GM12878 (cell line): ENCODE data around the gene COX5A. TPM values are rescaled to one million over a fixed set of nuclear protein-coding genes. Genes with fewer than 3 reads are reported as not detected.

Source experiments
- ATAC-seq: fragments of 200-7000 bp; cut with Tn5 transposase; 3 replicates; pipeline ENCODE4 v1.9.1; 2020; ENCODE audit warnings: mild to moderate bottlenecking, moderate library complexity
- BruUV-seq: library from RNA; stranded (reverse); fragments of 400-500 nt; replicated peaks from 2 replicates; lab custom pipeline; 2021; lab: Mats Ljungman, UMichigan
- CTCF ChIA-PET: fragments of 300-600 bp; sonication (Branson Sonifier 250); formaldehyde crosslinking; extraction: SDS; loops from one replicate; lab custom pipeline; 2021; ENCODE audit warnings: inconsistent platforms; lab: Yijun Ruan, JAX
- POLR2A ChIA-PET: fragments of 350-600 bp; formaldehyde crosslinking; extraction: SDS; loops from one replicate; lab custom pipeline; 2021; ENCODE audit warnings: inconsistent platforms; lab: Charles Lee
- RAD21 ChIA-PET: fragments of 300-600 bp; sonication (Branson Sonifier 250); formaldehyde crosslinking; loops from one replicate; lab custom pipeline; 2023; ENCODE audit warnings: antibody characterized with exemption; ENCODE audit not compliant: unreplicated experiment; lab: Charles Lee
- SMC1A ChIA-PET: fragments of 300-600 bp; sonication (Branson Sonifier 250); formaldehyde crosslinking; loops from one replicate; lab custom pipeline; 2023; ENCODE audit not compliant: unreplicated experiment, uncharacterized antibody; lab: Charles Lee
- DNase-seq: peaks from one replicate; pipeline ENCODE4 v3.0.0-alpha.2; 2011; ENCODE audit warnings: low read depth, low spot score
- FAIRE-seq: peaks from 3 replicates; lab custom pipeline; 2011; peaks lifted over from hg19 to GRCh38; lab: Jason Lieb, UNC
- H2AFZ ChIP-seq: 2 replicates; pipeline ENCODE4 v1.6.0; 2011; ENCODE audit warnings: low read depth, low read length, control low read depth; ENCODE audit not compliant: control insufficient read depth
- H3K27ac ChIP-seq: 2 replicates; pipeline ENCODE4 v1.5.1; 2011; ENCODE audit warnings: control low read depth; ENCODE audit not compliant: control insufficient read depth, insufficient read depth
- H3K27me3 ChIP-seq, 2 experiments: replicated peaks in 1 of 2; 2 replicates each; pipeline versions ENCODE4 v1.6.0 to v1.6.1; 2011; ENCODE audit warnings: low read length in 1 of 2; ENCODE audit not compliant: control insufficient read depth in 2 of 2, insufficient read depth in 2 of 2
- H3K36me3 ChIP-seq, 2 experiments: 2 replicates each; pipeline ENCODE4 v1.5.1; 2011; ENCODE audit warnings: low read length in 1 of 2; ENCODE audit not compliant: control insufficient read depth in 2 of 2, insufficient read depth in 2 of 2
- H3K4me1 ChIP-seq: 2 replicates; pipeline ENCODE4 v1.6.1; 2011; ENCODE audit warnings: mild to moderate bottlenecking, low read length, moderate library complexity, mixed read lengths; ENCODE audit not compliant: control insufficient read depth, insufficient read depth
- H3K4me2 ChIP-seq: 2 replicates; pipeline ENCODE4 v1.6.0; 2011; ENCODE audit warnings: control low read depth; ENCODE audit not compliant: control insufficient read depth, insufficient read depth
- H3K4me3 ChIP-seq: fragments of 200-600 bp; sonication (generic); 2 replicates; pipeline ENCODE4 v1.5.1; 2016
- H3K79me2 ChIP-seq: 2 replicates; pipeline ENCODE4 v1.6.0; 2011; ENCODE audit warnings: low read length; ENCODE audit not compliant: control insufficient read depth, insufficient read depth
- H3K9ac ChIP-seq: 2 replicates; pipeline ENCODE4 v1.8.0; 2011; ENCODE audit warnings: low read length, control low read depth, mixed read lengths; ENCODE audit not compliant: control insufficient read depth, insufficient read depth
- H3K9me3 ChIP-seq: replicated peaks from 3 replicates; pipeline ENCODE4 v1.5.1; 2011; ENCODE audit warnings: mild to moderate bottlenecking, low read length; ENCODE audit not compliant: control insufficient read depth, insufficient read depth
- H4K20me1 ChIP-seq: 2 replicates; pipeline ENCODE4 v1.6.0; 2011; ENCODE audit not compliant: control insufficient read depth, insufficient read depth
- EED ChIP-seq: sonication (generic); IDR thresholded peaks from 2 replicates; pipeline ENCODE4 v1.6.1; 2016; ENCODE audit warnings: antibody characterized with exemption, low read depth
- EP300 ChIP-seq, 2 experiments: fragments of 150-350 bp in 1 of 2; IDR thresholded peaks; 2 replicates each; pipeline ENCODE4 v1.6.1; 2011 to 2012; ENCODE audit warnings: low read depth in 2 of 2, low read length in 2 of 2, borderline replicate concordance in 1 of 2, improper control_type of control experiment in 1 of 2, inconsistent platforms in 1 of 2; ENCODE audit not compliant: control insufficient read depth in 1 of 2
- GATAD2B ChIP-seq: fragments of 450-650 bp; conservative IDR thresholded peaks from 2 replicates; pipeline ENCODE4 v1.6.1; 2017; ENCODE audit warnings: low read depth, mild to moderate bottlenecking, moderate library complexity
- JUNB ChIP-seq: IDR thresholded peaks from 2 replicates; pipeline ENCODE4 v1.6.1; 2016; ENCODE audit warnings: antibody characterized with exemption, mild to moderate bottlenecking
- NFIC ChIP-seq: IDR thresholded peaks from 2 replicates; pipeline ENCODE4 v1.6.1; 2012; ENCODE audit warnings: low read depth, mild to moderate bottlenecking, inconsistent platforms, low read length, moderate library complexity
- NR2C1 ChIP-seq: fragments of 450-650 bp; IDR thresholded peaks from 2 replicates; pipeline ENCODE4 v1.6.1; 2017; ENCODE audit warnings: antibody characterized with exemption, mild to moderate bottlenecking, moderate library complexity
- PML ChIP-seq: IDR thresholded peaks from 2 replicates; pipeline ENCODE4 v1.6.1; 2012; ENCODE audit warnings: low read length, inconsistent platforms
- RFX5 ChIP-seq: IDR thresholded peaks from 2 replicates; pipeline ENCODE4 v1.6.1; 2011; ENCODE audit warnings: low read depth, low read length, improper control_type of control experiment
- SMC3 ChIP-seq: IDR thresholded peaks from 2 replicates; pipeline ENCODE4 v1.6.1; 2011; ENCODE audit warnings: low read length, improper control_type of control experiment, borderline replicate concordance
- SUPT20H ChIP-seq: IDR thresholded peaks from 2 replicates; pipeline ENCODE4 v1.6.1; 2011; ENCODE audit warnings: low read depth, mild to moderate bottlenecking, low read length, moderate library complexity, borderline replicate concordance; ENCODE audit not compliant: control insufficient read depth
- ZNF384 ChIP-seq: IDR thresholded peaks from 2 replicates; pipeline ENCODE4 v1.6.1; 2012; ENCODE audit warnings: low read depth, mild to moderate bottlenecking, low read length, improper control_type of control experiment, borderline replicate concordance
- WGBS: methylation state at CpG from one replicate; pipeline ENCODE4 v1.1.6; 2016; ENCODE audit warnings: low lambda C conversion rate; ENCODE audit not compliant: insufficient replicate concordance, insufficient coverage; ENCODE audit errors: missing lambda C conversion rate; 5-methylcytosine and 5-hydroxymethylcytosine counted together
- in situ Hi-C: fragments of 300-500 bp; cut with MboI; formaldehyde crosslinking; loops from 9 replicates; pipeline ENCODE4 v1.14.3; 2018; ENCODE audit warnings: mixed read lengths
- intact Hi-C: fragments of 100-400 bp; cut with micrococcal nuclease; formaldehyde crosslinking; loops from one replicate; pipeline ENCODE4 v1.14.2; 2022; ENCODE audit not compliant: unreplicated experiment
- polyA plus RNA-seq, 11 experiments: library from polyadenylated mRNA; depleted of rRNA in 4 of 11; unstranded in 6 of 11; stranded (reverse) in 5 of 11; fragments of >200 nt; fragmentation: Nextera tagmentation in 4 of 11; fragmentation: Illumina TruSeq in 1 of 11; extraction: Ambion mirVana in 4 of 11; extraction: Trizol in 1 of 11; gene quantifications; 1 replicate in 1 of 11; 2 replicates in 10 of 11; pipeline versions ENCODE4 v1.2.1 to v1.2.3, GENCODE V29; 2011 to 2016; ENCODE audit warnings: inconsistent platforms in 2 of 11, missing spikeins in 2 of 11, low read depth in 1 of 11
- total RNA-seq, 4 experiments: library from RNA; depleted of rRNA in 3 of 4; stranded (reverse); fragments of >200 nt in 3 of 4; fragmentation: Illumina TruSeq in 1 of 4; extraction: Trizol in 1 of 4; gene quantifications; 2 replicates each; pipeline versions ENCODE4 v1.2.1 to v1.2.3, GENCODE V29; 2013 to 2021
- TF ChIP-seq, protein P1 (sequence below): fragments of 450-650 bp; IDR thresholded peaks from 2 replicates; pipeline ENCODE4 v1.6.1; 2017; ENCODE audit warnings: low read depth, mild to moderate bottlenecking, moderate library complexity
- TF ChIP-seq, protein P2 (sequence below): fragments of 450-650 bp; IDR thresholded peaks from 2 replicates; pipeline ENCODE4 v1.6.1; 2017; ENCODE audit warnings: mild to moderate bottlenecking, moderate library complexity

COX5A gene
- total and polyA plus RNA-seq, 10 of the 15 experiments (the other 5 are each of a cell fraction or from before 2014, with no cell fraction given), result 84.5 to 1,218 (median 392) TPM

DNA sequence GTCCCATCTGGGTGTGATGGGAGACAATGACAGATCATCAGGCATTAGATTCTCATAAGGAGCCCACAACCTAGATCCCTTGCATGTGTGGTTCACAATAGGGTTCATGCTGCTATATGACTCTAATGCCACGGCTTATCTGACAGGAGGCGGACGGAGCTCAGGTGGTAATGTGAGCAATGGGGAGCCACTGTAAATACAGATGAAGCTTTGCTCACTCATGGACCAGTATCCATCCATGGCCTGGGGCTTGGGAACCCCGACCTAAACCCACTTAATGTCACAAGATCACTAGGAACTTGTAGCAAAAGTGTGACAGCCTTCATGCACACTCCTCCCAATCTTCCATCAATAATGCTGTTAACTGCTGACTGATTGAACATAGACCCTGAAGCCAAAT lies 29.2 kb downstream of the COX5A start:
- CTCF ChIA-PET, result interaction anchor here (1.2 to 6.4 kb wide), 3 partner anchors 42 to 138 kb away, joined by 3 to 32 read pairs (median 31); no protein-coding TSS in a partner anchor

More for the DNA sequence above, 29.2 kb downstream of the COX5A start:
- Histone ChIP-seq H3K4me1 (peaks cover 6% of the 10 kb centered on the region), H4K20me1 (no peaks in the 10 kb centered on the region), H2AFZ (no peak overlapping the region), H3K79me2 (peaks cover 15% of the 10 kb centered on the region), H3K4me2 (no peak overlapping the region), H3K27me3 (no peaks in the 10 kb centered on the region), H3K4me3 (no peak overlapping the region), H3K9ac (no peak overlapping the region), H3K27ac (no peak overlapping the region), H3K36me3 (peaks cover 0 to 11% of the 10 kb centered on the region in 2 experiments), H3K9me3 (no peaks in the 10 kb centered on the region)
- DNase-seq, result no peak
- intact Hi-C loops (no loop called here), in situ Hi-C loops (no loop called here)
- WGBS, result 94% methylated on average over 4 of the region's 4 CpGs
- BruUV-seq, result no TSS peak
- RAD21 ChIA-PET, result interaction anchor here (3.3 kb wide), 1 partner anchor 138 kb away, joined by 18 read pairs; no protein-coding TSS in a partner anchor
- TF ChIP-seq GATAD2B (no peak), ZNF384 (no peak), NFIC (no peak), PML (no peak), SMC3 (no peak), SUPT20H (no peak), EED (no peak), EP300 (IDR thresholded peaks at IDR 0.05; ENCODE audit: borderline replicate concordance in 1 of 2, control insufficient read depth in 1 of 2, low read depth in 2 of 2, low read length in 2 of 2) (no peak), RFX5 (no peak), NR2C1 (no peak), JUNB (no peak)
- TF ChIP-seq, protein P1, sequence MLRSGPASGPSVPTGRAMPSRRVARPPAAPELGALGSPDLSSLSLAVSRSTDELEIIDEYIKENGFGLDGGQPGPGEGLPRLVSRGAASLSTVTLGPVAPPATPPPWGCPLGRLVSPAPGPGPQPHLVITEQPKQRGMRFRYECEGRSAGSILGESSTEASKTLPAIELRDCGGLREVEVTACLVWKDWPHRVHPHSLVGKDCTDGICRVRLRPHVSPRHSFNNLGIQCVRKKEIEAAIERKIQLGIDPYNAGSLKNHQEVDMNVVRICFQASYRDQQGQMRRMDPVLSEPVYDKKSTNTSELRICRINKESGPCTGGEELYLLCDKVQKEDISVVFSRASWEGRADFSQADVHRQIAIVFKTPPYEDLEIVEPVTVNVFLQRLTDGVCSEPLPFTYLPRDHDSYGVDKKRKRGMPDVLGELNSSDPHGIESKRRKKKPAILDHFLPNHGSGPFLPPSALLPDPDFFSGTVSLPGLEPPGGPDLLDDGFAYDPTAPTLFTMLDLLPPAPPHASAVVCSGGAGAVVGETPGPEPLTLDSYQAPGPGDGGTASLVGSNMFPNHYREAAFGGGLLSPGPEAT, result no peak
- TF ChIP-seq, protein P2, sequence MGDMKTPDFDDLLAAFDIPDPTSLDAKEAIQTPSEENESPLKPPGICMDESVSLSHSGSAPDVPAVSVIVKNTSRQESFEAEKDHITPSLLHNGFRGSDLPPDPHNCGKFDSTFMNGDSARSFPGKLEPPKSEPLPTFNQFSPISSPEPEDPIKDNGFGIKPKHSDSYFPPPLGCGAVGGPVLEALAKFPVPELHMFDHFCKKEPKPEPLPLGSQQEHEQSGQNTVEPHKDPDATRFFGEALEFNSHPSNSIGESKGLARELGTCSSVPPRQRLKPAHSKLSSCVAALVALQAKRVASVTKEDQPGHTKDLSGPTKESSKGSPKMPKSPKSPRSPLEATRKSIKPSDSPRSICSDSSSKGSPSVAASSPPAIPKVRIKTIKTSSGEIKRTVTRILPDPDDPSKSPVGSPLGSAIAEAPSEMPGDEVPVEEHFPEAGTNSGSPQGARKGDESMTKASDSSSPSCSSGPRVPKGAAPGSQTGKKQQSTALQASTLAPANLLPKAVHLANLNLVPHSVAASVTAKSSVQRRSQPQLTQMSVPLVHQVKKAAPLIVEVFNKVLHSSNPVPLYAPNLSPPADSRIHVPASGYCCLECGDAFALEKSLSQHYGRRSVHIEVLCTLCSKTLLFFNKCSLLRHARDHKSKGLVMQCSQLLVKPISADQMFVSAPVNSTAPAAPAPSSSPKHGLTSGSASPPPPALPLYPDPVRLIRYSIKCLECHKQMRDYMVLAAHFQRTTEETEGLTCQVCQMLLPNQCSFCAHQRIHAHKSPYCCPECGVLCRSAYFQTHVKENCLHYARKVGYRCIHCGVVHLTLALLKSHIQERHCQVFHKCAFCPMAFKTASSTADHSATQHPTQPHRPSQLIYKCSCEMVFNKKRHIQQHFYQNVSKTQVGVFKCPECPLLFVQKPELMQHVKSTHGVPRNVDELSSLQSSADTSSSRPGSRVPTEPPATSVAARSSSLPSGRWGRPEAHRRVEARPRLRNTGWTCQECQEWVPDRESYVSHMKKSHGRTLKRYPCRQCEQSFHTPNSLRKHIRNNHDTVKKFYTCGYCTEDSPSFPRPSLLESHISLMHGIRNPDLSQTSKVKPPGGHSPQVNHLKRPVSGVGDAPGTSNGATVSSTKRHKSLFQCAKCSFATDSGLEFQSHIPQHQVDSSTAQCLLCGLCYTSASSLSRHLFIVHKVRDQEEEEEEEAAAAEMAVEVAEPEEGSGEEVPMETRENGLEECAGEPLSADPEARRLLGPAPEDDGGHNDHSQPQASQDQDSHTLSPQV, result no peak
- no peak for ATAC-seq
- POLR2A ChIA-PET, result interaction anchor here (0.6 to 0.8 kb wide), 3 partner anchors 27 to 292 kb away, joined by 3 to 4 read pairs (median 3); no protein-coding TSS in a partner anchor
- FAIRE-seq, result no peak
- SMC1A ChIA-PET, result interaction anchor here (0.7 to 1.5 kb wide), 2 partner anchors 27 to 702 kb away, joined by 3 read pairs; no protein-coding TSS in a partner anchor
